HG03135 (cell line): ENCODE data around the gene RALGPS1.

ENCODE experiments used
- ATAC-seq: cut with Tn5 transposase; IDR thresholded peaks from one replicate; pipeline ENCODE4 v1.9.1; 2021; ENCODE audit warnings: mild to moderate bottlenecking, moderate library complexity; ENCODE audit not compliant: unreplicated experiment

The RALGPS1 gene

DNA sequence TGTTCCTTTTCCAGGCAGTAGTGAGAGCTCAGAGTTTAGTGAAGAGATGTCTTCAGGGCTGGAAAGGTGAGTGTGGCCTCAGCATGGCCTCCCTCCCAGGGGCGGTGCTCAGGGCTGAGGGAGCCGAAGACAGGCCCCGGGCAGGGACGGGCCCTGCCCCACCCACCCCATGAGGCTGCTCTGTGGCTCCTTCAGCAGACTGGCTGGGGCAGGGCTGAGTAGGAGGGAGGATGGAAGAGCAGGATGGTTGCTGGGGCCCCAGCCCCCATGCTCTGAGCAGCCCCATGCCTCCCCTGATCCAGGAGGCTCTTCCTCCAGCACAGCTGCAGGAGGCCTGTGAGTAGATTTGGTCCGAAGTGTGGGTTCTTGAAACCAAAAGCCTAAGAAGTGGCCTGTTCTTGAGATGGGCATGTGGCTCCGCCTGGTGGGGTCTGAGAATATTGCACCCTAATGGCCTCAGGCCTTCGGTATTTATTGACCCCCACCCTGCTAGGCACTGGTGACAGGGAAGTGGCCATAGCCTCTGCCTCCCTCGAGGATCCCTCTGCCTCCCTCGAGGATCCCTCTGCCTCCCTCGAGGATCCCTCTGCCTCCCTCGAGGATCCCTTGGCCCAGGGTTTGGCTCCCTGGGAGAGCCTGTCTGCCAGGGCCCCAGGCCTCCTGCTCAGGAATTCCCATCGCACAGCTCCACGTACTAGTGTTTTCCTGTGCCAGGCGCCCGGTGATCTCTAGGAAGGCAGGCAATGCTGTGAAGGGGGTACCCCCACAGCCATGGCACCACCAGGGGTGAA is 284.6 kb downstream of the RALGPS1 start:
- peak; percentile 75 for ATAC-seq

DNA sequence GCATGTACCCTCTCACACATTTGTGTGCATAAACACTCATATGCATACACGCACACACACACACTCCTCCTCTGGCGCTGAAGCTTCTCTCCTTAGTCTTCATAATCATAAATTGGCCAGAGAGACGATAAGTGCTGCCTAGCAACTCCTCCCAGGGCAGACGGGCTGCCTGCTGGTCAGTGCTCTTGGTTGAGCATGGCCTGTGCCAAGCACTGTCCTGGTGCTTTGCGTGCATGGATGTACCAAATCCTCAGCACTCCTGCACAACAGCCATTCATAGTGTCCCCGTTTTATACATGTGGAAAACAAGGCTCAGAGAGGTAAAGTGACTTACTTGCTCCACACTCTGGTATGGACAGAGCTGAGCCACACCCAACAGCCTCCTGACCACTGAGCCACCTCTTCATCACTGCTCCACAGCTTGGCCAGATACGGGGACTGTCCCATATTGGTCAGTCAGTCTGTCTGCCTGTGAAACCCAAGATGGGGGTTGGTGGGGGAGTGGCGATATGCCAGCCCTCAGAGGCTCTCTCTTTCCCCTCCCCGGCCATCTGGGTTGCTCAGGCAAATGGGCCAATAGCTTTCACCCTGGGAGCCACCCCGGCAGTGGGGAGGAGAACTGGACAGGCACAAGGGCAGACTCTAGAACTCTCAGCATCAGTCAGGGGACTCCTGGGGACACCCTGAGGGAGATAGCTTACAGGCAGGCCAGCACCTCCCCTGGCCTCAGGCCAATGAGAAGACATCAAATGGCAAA is 285.7 kb downstream of the RALGPS1 start:
- no peak for ATAC-seq

DNA sequence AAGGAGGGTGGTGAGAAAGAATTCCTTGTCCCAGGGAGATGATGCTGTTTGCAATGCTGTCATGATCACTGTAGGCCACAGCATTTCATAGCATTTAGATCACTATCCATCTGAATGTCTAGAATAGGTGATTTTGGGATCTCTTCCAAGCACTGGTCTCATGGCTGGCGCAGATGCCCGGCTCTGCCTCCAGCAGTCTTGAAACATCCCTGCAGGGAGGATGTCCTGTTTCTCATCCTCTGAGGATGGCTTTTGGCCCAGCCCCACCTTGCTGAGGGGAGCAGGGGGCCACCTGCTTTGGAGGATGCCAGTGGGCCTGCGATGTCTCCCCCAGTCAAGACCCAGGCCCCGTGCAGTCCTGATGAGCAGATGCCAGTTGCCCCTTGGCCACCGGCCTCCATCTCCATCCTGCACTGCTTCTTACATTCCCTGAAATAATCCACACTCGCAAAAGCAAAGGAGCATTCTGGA is 286.5 kb downstream of the RALGPS1 start:
- no peak for ATAC-seq

DNA sequence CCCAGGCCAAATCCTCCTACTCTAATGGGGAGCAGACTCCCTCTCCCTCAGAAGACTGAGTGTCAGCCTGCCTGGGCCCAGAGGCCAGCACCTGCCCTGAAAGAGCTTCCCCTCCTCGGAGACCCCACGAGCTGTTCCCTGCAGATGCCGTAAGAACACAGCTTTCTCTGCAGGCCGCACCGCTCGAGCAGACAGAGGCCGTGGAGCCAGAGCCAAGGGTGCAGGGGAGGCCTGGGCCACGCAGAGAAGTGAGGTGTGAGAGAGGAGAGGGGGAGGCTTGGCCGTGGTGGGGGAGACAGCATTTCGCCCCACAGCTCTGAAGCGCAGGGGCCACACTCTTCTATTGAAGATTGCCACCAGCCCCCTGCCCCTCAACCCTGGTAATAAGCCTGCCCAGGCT is 287.1 kb downstream of the RALGPS1 start:
- ATAC-seq = no peak

DNA sequence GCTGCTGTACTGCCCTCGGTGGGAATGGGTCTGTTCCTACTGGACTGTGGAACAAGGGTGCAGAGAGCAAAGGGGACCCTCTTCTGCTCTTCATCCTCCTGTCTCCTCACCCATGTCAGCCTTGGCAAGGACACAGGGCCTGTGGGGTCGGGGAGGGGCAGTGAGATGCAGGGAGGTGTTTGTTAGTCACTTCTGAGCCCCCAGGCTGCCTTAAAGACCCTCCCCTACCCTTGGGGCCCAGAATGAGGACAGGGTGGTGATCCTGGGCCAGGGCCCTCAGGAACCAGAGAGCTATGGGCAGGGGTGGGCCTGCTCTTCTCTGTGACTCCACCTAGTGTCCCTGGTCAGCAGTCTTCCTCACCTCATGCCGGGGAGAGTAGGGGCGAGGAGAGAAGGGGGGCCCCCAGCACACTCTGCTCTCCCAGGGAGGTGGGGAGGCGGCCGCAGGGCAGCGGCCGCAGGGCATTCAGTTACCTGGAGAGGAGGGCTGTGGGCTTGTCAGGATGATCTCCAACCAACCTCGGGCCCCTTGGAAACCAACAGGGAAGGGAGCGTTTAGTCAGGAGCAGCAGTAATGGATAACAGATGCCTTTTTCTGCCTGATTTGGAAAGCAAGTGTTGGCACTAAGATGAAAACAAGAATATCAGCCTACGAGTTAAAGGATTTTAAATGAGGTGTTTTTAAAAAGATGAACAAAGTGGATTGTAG is 288.0 kb downstream of the RALGPS1 start:
- ATAC-seq = no peak

DNA sequence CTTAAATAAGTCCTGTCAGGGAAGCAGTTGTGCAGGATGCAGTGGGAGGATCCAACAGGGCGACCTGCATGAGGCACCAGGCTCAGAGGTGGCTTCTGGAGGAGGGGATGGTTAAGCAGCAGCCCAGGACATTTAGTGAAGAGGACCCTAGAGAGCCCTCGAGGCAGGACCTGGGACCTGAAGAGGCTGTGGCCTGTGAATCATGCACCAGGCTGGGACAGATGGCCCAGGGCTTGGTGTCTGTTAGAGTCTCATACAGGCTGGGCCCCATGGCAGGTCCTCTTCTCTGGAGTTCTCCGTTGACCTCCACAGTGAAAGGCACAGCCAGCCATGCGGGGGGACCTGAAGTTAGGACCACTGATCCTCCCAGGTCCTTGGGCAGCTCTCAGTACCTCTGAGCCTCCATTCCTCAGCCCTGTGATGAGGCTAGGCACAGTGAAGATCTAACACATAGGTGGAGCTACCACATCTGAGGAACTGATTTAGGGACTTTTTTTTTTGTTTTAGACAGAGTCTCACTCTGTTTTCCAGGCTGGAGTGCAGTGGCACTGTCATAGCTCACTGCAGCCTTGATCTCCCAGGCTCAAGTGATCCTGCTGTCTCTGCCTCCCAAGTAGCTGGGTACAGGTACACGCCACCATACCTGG is 289.2 kb downstream of the RALGPS1 start:
- ATAC-seq = no peak

DNA sequence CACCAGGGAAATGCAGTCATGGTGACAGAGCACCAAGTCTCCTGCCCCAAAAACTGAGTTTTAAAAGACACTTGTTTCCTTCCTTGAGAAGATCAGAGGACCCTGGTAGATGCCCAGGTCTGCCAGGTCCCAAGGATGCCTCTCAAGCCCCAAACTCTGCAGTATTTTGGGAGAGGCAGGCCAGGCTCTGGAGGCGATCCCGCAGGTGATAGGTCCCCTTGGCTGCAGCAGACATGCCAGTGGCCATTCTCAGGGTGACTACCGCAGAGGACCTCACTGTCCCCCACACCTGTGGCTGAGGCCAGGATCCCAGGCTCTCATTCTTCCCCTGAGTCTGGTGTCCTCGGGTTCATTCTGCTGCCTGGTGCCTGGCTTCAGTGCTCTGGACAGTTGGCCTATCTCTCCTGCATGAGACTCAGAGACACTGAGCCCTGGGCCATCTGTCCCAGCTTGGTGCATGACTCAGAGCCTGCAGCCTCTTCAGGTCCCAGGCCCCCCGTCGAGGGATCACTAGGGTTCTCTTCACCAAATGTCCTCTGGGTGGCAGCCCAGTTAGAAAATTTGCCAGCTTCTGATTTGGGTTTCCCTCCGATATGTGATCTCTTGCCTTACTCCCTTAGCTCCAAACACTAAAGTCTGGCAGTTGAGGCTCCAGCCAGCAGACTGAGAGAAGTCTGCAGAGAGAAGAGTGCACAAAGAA is 290.3 kb downstream of the RALGPS1 start:
- ATAC-seq = no peak

DNA sequence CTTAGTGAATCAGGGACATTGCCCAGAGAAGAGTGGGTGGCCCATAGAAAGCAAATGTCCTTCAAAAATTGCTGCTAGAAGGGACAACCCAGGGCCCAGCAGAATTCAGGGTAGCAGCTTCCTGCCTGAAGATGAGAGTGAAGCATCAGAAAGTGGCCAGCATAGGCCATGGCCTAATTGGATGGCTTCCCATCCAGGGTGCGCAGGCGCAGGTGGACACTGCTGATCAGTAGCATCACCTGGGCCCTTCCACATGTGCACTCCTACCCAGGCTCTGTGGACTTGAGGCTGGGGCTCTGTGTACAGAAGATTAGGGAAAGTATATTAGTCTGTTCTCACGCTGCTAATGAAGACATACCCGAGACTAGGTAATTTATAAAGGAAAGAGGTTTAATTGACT is 291.4 kb downstream of the RALGPS1 start:
- ATAC-seq = no peak

DNA sequence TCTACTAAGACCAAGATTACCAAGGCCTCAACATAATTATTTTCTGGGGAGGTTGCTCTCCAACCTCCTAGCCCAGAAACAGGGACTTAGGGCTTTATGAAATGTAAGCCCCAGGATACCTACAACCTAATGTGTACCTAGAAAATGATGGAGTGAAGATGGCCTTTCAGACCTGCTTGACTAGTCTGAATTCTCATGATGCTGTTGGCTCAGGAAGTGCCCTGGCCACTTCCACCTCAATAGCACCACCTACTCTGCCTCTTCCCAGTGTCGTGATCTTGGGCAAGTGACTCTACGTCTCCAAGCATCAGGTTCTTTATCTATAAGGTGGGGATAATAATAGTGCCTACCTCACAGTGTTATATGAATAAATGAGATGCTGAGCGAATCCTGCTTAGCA is 292.1 kb downstream of the RALGPS1 start:
- no peak for ATAC-seq

DNA sequence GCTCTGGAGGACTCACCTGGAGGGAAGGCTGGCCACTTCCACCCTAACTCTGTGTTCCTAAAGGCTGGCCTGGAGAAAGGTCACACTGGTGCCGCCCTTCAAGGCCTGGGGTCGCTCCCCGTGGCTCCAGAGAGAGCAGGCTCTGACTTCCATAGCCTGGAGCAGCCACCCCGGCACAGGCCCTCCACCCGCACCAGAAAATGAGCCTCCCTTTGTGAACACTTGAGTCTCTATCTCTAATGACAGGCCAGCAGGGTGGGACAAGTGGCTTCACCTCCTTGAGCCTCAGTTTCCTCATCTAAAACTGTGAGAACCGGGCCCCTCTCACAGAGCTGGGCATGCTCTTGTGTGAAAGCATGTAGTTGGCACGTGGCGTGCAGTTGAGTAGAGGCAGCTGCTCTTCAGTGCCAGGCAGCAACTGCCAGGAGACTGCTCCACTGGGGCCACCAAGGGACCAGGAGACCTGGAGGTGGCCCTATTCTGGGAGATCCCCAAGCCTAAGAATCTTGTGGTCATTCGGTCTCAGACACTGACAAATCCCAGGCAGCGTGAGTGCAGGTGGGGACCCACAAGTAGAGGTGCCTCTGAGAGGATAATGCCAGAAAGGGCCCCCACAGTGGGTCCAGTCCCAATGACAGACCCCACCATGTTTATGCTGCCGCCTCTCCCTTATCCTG is 293.3 kb downstream of the RALGPS1 start:
- ATAC-seq = no peak

DNA sequence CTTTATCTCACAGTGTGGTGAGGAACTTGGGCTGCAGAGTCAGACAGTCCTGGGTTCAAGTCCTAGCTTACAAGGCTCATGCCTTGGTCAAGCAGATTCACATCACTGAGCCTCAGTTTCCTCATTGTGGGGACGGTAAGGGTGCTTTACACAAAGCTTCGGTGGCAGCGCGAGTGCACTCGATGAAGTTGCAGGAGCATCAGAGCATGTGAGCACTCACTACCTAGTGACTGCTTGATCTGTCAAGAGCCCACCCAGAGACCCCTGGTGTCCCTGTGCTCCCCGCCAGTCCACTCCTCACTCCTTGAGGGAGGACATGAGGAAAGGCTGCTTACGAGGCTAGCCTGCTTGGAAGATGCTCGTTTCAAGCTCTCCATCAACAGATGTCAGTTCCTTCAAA is 293.8 kb downstream of the RALGPS1 start:
- no peak for ATAC-seq

DNA sequence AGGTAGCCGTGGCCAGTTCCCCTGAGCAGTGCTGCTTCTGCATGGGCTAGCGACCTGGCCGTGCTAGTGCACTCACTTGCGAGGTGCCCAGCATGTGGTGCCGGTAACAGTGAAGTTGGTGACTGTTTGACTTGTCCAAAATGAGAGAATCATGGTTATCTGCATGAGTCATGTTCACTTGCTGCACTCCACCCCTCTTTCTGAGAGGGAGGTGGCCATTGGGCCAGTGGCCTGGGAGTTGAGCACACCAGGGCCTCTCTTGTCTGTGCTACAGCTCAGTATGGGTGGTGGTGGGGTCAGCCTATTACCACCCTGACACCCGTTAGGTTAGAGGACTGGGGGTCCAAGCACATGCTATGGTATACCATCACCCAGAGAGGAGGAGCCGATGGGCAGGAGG is 294.6 kb downstream of the RALGPS1 start:
- no peak for ATAC-seq

DNA sequence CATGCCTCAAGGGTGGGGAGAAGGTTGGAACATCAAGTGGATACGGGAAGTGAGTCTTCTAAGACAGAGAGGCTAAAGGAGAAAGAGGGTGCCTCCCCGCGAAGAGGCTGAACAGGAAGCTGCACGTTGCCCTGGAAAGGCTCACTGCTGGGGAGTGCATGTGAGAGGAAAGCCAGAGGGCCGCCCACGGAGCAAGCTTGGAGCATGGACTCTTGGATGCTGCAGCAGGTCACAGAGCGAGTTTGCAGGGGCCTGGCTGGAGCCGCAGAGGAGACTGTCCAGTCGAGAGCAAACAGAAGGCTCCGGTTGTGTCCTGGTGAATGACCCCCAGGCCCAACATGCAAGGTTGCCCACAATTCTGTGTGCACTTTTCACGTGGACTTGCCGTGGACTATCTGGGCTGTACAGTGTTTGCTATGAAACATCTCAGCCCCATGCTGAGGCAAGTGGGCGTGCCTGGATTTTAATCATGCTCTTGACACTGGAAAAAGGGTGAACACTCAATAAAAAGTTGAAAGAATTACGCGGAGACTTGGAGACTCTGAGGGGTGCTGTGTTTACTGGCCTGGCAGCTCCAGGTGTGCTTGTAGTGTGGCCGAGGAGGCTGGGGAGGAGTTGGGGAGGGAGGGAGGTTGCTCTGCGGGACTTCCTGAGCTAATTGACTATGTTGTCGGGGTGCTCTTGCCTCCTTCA is 295.5 kb downstream of the RALGPS1 start:
- ATAC-seq = no peak

DNA sequence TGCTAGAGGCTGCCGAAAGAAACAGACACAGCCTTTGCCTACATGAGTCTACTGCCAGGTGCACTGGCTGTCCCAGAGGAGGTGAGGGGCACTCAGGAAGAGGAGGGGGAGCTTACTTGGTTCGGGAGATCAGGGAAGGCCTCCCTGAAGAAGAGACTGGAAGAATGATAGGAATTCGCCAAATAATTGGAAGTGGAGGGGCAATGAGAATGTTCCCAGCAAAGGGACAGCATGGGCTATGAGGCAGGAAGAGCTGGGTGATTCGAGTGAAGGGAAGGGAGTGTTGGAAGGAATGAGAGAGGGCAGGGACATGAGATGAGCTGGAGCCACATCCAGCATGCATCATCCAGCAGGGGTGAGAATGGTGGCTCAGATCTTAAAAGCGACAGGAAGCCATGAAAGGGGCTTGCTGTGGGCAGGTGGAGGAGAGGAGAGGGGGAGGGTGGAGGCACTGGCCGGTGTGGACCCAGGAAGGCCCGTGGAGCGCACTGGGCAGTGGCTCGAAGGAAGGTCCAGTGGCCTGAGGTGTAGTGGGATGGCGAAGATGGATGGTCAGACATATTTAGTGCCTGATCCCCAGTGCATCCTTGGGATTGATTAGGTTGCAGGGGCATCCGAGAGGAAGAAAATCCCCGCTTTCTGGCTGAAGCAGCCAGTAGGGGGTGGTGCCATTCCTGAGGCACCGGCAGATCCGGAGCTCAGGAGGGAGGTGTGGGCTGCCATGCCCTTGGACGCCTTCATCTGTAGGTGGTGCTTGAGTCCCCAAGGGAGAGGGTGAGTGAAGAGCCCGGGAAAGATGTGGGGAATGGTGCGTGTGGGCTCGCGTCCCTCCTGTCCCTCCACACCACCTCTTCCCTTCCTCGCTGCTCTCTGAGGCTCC is 296.5 kb downstream of the RALGPS1 start:
- ATAC-seq = no peak

DNA sequence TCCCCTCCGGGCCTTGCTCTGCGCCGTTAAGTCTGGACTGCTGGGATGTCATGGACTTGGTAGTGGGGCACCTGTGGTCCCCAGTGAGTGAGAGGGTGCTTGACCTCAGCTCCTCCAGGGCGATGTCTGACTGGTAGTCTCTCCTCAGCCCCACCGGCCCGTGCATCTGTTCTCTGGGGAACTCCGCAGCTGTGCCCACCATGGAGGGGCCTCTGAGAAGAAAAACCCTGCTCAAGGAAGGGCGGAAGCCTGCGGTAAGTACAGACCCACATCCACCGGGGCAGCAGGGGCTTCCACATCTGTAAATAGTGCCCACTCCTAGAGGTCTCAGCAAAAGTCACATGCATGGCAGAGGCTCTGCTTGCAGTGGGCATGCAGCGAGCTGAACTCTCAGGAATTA is 297.4 kb downstream of the RALGPS1 start:
- ATAC-seq = no peak

DNA sequence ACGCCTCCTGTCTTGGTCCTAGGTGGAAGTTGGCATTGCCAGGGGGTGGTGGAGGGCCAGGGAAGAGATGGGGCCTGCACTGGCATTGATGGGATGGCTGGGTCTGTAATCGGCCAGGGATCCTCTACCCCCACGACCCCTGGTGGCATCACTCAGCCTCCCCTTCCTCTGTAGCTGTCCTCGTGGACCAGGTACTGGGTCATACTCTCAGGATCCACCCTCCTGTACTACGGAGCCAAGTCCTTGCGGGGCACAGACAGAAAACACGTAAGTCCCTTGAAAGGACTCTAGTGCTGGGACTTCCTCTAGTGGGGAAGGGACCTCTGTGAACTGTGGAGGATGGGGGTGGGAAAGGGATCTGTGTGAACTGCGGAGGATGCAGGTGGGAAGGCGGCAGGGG is 297.9 kb downstream of the RALGPS1 start:
- no peak for ATAC-seq

DNA sequence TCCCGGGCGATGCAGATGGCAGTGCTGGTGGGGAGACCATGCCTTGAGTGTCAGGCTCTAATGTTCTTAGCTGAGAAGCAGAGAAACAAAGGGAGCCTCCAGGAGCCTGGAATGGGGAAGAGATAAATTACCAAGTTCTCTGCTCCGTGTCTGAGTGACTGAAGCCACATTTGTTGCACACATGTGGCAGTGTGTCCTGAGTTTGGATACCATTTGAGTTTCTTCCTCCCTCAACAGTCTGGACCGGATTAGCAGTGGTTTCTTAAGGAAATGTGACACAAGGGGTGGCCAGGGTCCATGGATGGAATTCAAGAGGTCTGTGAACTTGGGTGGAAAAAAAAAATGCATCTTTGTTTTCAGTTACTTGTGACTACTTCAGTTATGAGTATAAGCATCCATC is 299.3 kb downstream of the RALGPS1 start:
- ATAC-seq = no peak
